GM19467 (cell line): ENCODE data around the gene NXPH3.
A peak's percentile ranks its signal among the peaks of the same experiment; 100 is the strongest.
"Not testable (repeated sequence)": the region's sequence is repeated elsewhere in the genome, so short reads cannot be mapped to it uniquely, and the experiment has no call there.

Experiments
- ATAC-seq: cut with Tn5 transposase; IDR thresholded peaks from one replicate; pipeline ENCODE4 v1.9.1; 2021; ENCODE audit warnings: mild to moderate bottlenecking, moderate library complexity; ENCODE audit not compliant: unreplicated experiment

NXPH3 gene

DNA sequence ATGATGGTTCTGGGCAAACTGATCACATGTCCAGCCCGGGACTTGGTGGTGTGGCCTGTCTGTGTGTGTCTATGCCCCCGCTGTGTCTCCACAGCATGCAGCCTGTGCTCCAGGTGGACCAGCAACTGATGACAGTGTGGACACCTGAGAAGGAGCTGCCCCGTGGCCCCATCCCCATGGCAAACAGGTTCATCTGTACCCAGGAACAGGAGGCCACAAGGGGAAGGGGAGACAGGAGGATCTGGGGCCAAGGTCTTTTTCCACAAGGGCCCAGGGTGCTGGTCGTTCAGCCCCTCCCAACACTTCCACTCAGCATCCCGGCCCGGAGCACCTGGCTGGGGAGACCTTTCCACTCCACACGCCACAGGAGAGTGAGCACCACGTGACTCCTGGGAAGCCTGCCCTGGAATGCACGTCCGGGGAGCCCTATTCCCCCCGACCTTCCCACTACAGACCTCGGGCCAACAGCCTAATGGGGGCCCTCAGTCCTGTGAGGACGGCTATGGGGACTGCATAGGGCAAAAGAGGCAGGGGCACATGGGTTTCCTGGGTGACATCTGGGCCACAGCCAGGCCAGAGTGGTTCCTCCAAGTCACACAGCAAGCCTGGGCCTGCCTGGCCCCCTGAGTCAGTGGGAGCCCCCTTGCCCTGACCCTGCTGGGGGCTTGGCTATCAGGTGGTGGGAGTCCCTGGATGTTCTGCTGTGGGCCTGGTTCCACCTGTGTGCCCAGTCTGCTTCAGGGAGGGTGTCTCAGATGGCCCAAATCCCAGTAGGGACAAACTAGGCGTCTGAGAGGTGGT is 20.8 kb upstream of the NXPH3 start:
- no peak for ATAC-seq

DNA sequence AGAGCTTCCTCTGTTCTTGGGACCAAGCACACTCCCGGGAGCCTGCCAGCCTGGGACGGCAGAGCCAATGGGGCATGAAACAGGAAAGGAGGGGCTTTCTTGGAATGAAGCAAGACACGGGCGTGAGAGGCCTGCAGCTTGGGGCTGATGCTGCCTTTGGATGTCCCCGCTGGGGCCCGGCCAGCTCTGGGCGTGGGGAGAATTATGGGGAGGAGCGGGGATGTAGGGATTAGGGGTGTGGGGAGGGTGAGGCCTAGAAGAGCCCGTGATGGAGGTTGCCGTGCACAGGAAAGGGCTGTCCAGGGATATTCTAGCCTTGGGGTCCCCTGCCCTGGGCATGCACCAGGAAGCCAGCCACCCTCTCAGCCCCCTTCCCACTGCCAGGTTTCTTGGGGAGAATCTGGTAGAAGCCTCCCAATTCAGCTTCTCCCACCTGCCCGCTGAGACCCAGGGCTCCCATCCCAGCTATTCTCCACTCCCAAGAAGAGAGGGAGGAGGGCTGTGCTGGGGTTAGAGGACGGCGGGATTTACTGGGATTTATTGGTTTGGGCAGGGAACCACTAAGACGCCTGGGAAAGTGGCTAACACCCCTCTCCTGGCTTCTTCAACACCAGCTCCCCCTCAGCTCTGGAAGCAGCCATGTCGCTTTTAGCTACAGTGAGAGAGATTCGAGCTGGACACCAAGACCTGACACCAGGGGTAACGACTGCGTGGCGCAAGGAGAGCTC is 20.0 kb upstream of the NXPH3 start:
- ATAC-seq: no peak

DNA sequence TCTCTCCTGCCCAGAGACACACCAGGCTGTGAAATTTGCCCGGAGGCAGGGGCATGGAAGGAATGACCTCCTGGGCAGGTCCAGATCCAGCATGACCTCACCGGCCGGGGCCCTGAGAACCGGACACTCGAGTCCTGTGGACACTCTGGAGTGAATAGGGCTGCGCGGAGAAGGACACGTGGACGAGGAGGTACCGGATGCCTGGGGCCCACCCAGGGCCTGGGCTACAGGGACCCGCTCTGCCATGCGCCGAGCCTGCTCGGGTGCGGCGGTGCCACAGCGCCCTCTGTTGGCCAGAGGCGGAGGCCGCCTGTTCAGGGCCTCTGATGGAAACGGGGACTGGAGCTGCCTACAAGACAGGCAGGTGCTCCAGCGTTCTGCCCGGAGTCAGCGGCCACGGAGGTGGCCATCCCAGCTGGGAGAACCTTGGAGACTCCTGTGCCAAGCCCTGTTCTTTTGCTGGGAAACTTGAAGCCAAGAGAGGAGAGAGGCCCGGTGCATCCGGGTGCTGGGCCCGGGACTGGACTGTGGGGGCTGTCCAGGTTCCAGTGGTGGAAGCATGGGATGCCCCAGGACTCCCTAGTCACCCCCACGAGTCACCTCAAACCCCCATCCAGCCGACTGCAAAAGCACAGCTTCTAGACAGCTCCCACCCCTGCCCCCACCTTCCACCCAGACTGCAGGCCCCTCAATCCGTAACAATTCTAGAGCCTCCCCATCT is 19.3 kb upstream of the NXPH3 start:
- ATAC-seq: no peak

GRCh38 chr17:49557312-49558024 is 18.2 kb upstream of the NXPH3 start:
- no peak for ATAC-seq

- ATAC-seq: no peak
Measured at GRCh38 chr17:49564638-49565037, 11.0 kb upstream of the NXPH3 start.

- no peak for ATAC-seq
Measured at GRCh38 chr17:49565948-49566491, 9.7 kb upstream of the NXPH3 start.

DNA sequence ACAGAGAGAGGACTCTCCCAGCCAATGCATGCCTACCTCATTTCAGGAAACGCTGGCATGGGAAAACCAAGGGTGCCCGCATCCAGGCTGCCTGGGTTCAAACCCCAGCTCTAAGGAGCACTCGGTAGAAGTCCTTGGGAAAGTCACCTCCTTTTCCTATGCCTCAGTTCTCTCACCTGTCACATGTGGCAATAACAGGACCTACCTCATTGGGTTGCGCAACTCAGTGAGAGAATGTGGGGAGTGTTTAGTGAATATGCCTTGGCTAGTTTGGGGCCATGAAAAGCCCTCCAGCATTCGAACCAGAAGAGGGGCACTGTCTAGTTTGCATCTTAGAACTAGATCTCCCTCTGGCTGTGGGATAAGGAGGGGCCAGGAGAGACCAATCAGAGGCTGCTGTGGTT is 9.0 kb upstream of the NXPH3 start:
- ATAC-seq: no peak

DNA sequence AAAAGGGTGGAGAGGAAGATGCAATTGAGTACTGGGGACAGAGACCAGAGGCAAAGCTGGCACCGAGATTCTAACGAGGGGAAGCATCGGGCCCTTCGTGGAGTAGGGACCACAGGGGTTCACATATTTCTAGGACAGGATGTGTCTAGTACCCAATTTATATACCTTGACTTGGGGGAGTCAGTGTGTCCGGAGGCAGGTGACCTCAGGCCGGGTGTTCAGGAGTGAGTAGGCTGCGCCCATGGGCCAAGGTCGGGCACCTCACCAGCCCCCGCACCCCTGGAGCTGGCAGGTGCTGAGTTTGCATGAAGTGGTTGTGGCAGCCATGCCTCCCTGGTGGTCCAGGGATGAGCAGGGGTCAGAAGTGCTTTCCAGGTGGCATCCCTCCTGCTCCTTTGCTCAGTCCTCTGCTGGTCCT is 8.6 kb upstream of the NXPH3 start:
- no peak for ATAC-seq

DNA sequence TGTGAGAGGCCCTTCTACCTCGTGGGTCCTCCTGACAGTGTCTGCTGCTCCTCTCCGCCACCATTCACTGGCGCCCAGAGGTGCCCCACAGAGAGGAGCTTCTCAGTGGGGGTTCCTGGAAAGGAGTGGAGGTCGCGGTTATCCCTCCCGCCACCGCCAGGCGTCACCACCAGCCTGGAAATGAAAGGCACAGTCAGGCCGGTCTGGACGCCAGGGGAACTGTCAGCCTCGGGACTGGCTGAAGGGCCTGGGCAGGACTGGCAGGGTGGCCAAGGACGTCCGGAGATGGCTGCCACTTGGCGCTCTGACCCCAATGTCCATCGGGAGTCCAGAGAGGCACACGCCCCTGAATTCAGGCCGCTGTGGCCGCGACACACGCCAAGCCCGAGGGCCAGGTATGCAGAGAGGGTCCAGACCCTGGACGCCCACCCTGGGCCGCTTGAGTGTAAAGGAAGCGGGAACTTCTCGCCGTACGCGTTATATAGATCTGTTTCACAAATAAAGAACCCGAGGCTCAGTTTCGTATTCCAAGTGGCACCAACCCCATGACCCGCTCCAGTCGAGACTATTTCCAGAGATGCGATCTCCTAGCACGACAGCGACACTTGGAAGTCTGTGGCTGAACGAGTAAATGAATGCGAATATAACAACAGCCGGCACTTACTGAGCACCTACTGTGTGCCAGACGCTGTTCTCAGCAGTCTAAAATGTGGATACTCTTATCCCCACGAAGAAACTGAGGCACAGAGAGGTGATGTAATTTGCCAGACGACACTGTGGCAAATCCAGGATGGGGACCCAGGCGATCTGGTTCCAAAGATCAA is 7.6 kb upstream of the NXPH3 start:
- ATAC-seq: peak; percentile 35

DNA sequence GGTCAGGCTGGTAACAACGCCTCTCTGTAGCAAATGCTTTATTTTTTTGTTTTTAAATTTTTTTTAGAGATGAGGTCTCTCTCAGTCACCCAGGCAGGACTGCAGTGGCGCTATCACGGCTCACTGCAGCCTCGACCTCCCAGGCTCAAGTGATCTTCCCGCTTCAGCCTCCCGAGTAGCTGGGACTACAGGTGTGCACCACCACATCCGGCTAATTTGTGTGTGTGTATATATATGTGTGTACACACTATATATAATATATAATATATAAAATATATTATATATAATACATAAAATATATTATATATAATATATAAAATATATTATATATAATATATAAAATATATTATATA is 7.0 kb upstream of the NXPH3 start:
- ATAC-seq: not testable (repeated sequence)

DNA sequence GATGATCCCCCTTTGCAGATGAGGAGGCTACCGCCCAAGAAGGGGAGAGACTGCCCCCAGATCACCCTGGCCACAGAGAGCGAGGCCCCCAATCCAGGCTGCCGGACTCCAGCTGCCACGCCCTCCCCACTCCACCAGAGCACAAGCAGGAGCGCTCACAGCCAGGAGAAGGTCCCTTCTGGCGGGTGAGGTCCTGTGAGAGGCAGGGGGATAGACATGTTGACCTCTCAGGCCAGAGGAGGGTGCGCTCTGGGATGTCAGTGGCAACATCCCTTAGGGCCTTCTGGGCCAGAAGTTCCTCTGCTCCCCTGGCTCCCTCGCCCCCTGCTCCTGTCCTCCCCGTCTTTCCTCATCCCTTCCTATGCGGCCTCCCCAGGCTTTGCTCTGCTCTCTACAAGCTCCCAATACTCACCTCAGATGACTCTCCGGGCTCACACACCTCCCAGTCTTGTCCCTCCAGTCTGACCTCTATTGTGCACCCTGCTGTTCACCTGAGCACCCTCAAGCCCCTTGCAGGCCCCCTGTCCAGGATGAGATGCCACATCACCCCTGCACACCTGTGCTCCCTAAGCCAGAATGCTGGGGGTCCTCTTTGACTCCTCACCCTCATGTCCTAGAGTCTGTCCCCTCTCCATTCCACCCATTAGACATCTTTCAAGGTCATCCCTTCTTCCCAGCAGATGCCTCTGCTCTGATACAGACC is 5.0 kb upstream of the NXPH3 start:
- ATAC-seq: no peak

- no peak for ATAC-seq
Measured at GRCh38 chr17:49571283-49571682, 4.4 kb upstream of the NXPH3 start.

DNA sequence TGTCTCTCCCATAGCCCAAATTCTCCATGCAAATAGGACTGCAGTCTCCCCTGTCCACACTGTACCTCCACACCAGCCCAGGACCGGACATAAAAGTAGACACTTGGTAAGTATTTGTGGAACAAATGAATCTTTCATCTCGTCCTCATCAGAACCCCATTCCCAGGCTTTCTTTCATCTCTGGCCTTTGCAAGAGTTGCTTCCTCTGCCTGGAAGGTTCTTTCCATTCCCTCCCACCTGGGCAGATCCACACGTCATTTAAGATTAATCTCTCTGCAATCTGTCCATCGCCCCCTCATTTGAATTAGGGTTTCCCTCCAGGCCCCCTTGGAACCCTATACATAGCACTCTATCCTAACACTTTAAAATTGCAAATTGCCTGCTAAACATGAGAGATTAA is 3.9 kb upstream of the NXPH3 start:
- no peak for ATAC-seq

DNA sequence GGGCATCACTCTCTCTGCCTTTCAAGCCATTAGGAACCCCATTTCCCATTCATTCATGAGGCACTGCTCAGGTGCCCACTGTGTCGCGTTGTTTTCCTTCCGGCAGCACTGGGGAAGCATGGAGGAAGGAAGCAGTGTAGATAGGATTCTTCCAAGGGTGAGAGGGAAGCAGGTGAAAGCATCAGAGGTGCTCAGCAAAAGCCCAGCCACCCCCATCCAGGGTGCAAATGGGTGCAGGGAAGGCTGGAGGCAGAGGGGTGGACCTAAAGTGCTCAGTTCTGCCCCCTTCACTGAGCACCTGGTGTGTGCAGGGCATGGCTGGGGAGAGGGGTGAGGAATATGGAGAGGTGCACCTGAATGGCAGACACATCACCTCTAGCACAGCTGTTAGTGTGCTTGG is 3.4 kb upstream of the NXPH3 start:
- no peak for ATAC-seq

DNA sequence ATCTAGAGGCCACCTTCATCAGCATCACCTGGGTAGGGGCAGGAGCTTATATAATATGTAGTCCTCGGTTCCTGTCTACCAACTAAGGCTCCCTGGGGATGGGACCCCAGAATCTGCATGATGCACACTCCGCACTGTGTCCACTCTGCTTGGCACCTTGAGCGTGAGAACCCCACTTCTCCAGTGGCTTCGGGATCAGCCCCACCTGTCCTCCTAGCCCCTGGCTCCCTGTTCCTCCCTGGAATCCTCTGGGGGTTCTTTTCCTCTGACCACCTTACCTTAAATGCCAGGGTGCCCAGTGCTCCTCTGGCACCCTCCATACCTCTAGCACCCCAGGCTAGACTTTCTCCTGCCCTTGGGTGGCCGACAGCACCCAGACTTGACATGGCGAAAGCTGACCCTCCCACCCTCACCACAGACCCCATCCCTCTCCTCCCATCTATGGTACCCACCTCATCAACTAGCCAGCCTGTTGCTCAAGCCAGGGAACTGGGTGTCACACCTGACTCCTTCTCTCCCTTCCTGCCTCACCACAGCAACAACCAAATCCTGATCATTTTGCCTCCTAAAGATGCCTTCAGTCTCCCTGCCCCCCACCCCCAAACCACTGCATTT is 2.8 kb upstream of the NXPH3 start:
- ATAC-seq: no peak

DNA sequence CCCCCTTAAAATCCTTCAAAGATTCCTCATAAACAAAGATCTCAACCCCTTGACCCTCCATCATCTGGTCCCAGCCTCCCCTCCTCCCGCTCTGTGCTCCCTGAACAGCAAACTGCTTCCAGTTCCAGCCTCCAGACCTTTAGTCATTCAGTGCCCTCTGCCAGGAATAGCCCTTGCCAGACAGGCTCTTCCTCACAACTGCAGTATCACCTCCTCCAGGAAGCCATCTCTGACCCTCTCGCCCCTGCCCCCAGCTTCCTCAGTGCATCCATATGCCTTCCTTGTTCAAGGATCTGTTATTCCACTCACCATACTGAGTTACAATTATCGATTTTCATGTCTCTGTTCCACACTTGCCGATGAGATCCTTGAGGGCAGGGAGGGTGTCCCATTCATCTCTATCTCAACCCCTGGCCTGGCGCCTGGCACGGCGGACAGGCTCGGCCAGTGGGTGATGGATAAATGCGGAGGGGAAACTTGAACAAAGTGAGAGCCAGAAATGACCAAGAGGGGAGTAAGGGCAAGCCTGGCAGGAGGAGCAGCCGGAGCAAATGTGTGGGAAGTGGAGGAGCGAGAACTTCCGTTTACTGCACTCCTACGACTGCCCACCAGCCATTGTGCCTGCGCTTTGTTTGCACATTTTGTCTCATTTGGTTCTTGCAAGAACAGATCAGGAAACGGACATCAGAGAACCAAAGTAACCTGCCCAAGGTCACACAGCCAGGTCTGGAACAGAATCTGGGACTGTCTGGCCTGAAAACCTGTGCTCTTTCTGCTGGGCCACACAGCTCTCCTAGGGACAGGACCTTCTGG is 2.0 kb upstream of the NXPH3 start:
- ATAC-seq: no peak

- ATAC-seq: no peak
Measured at GRCh38 chr17:49574323-49574781, 1.3 kb upstream of the NXPH3 start.
